ENCODE measurements around the gene MAPK12. TPM values are rescaled to one million over a fixed set of nuclear protein-coding genes. Genes with fewer than 3 reads are reported as not detected.

Gene MAPK12
- total RNA-seq, 4 donors from 2014 or later: 10.1 to 18.4 (median 14.0) TPM

- Histone ChIP-seq H3K27ac (peak overlapping the region in 3 of 4 donors; percentile 65 to 94 (median 90)), H3K4me3 (peak overlapping the region in 1 of 2 donors; percentile 49), H3K36me3 (no peaks in the 10 kb centered on the region), H3K27me3 (no peaks in the 10 kb centered on the region), H3K4me1 (peaks cover 0 to 100% (median 76%) of the 10 kb centered on the region in 3 donors), H3K9me3 (no peaks in the 10 kb centered on the region)
- no peak for ATAC-seq
- no CpG with 5 or more reads among the region's 93 CpGs for WGBS, 2 donors (ENCODE audit: low coverage in 1 of 2)
- TF ChIP-seq, protein P1, sequence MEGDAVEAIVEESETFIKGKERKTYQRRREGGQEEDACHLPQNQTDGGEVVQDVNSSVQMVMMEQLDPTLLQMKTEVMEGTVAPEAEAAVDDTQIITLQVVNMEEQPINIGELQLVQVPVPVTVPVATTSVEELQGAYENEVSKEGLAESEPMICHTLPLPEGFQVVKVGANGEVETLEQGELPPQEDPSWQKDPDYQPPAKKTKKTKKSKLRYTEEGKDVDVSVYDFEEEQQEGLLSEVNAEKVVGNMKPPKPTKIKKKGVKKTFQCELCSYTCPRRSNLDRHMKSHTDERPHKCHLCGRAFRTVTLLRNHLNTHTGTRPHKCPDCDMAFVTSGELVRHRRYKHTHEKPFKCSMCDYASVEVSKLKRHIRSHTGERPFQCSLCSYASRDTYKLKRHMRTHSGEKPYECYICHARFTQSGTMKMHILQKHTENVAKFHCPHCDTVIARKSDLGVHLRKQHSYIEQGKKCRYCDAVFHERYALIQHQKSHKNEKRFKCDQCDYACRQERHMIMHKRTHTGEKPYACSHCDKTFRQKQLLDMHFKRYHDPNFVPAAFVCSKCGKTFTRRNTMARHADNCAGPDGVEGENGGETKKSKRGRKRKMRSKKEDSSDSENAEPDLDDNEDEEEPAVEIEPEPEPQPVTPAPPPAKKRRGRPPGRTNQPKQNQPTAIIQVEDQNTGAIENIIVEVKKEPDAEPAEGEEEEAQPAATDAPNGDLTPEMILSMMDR (IDR thresholded peaks at IDR 0.05): no peak
- no peak for TF ChIP-seq EP300 (IDR thresholded peaks at IDR 0.05)
- TF ChIP-seq POLR2AphosphoS5 (IDR thresholded peaks at IDR 0.05): no peak
- no peak for TF ChIP-seq POLR2A (IDR thresholded peaks at IDR 0.05)
These were observed 38.5 kb upstream of the MAPK12 start for GRCh38 chr22:50299785-50300619.

- 52 to 100% methylated on average over 1 to 17 of the region's 59 CpGs for WGBS, 2 donors (ENCODE audit: low coverage in 1 of 2)
These were observed 37.7 kb upstream of the MAPK12 start for GRCh38 chr22:50298937-50299784.

GRCh38 chr22:50298266-50298637 lies 36.8 kb upstream of the MAPK12 start:
- Histone ChIP-seq H3K4me3 (no peak overlapping the region), H3K9me3 (no peaks in the 10 kb centered on the region), H3K27ac (peak overlapping the region in 3 of 4 donors; percentile 39 to 90 (median 65)), H3K27me3 (no peaks in the 10 kb centered on the region), H3K36me3 (no peaks in the 10 kb centered on the region), H3K4me1 (peaks cover 0 to 100% (median 72%) of the 10 kb centered on the region in 3 donors)
- ATAC-seq: no peak
- TF ChIP-seq POLR2A (IDR thresholded peaks at IDR 0.05) (no peak), EP300 (IDR thresholded peaks at IDR 0.05) (no peak), POLR2AphosphoS5 (IDR thresholded peaks at IDR 0.05) (no peak)
- TF ChIP-seq, protein P1 (IDR thresholded peaks at IDR 0.05): no peak
- no CpG with 5 or more reads among the region's 4 CpGs for WGBS, 2 donors (ENCODE audit: low coverage in 1 of 2)

More at GRCh38 chr22:50298937-50299784, 37.7 kb upstream of the MAPK12 start:
- no peak for ATAC-seq
- Histone ChIP-seq H3K4me1 (peaks cover 0 to 100% (median 72%) of the 10 kb centered on the region in 3 donors), H3K27ac (peak overlapping the region in 3 of 4 donors; percentile 65 to 94 (median 90)), H3K36me3 (no peaks in the 10 kb centered on the region), H3K27me3 (no peaks in the 10 kb centered on the region), H3K9me3 (no peaks in the 10 kb centered on the region), H3K4me3 (peak overlapping the region in 1 of 2 donors; percentile 49)
- TF ChIP-seq POLR2AphosphoS5 (IDR thresholded peaks at IDR 0.05) (no peak), POLR2A (IDR thresholded peaks at IDR 0.05) (no peak), EP300 (IDR thresholded peaks at IDR 0.05) (no peak)
- TF ChIP-seq, protein P1 (IDR thresholded peaks at IDR 0.05): no peak

DNA sequence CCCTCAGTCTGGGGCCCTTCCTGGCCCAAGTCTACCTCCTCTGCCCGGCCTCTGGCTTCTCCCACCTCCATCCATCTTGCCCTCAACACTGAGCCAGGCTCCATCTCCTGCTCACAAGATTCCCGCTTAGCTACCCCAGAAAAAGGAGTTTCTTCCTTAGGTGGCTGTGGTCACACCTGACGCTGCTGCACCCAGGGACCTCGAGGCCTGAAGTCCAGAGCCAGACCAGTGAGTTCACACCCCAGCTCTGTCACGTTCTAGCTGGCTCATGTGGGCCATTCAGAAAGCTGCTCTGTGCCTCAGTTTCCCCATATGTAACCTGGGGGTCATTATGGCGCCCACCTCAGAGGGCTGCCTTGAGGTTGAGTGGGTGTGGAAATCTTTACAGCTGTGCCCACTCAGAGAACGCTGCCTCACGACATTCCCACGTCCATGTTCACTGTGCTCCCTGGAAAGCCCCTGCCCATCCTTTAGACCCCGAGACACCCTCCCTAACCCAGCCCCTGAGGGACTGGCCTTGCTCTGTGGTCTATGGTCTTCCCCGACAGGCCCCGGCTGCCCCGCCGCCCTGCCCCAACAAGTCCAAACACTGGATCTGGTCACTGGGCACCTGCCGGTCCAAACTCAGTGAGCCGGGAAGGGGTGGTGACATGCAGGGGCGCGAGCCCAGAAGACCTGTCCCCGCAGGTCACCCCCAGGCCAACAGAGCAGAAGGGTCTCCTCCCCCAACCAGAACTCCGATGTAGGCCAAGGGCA lies 36.2 kb upstream of the MAPK12 start:
- H3K4me1 ChIP-seq: peaks cover 0 to 100% (median 72%) of the 10 kb centered on the region in 3 donors
- H3K4me3 ChIP-seq: no peak overlapping the region
- TF ChIP-seq POLR2A (IDR thresholded peaks at IDR 0.05) (no peak), POLR2AphosphoS5 (IDR thresholded peaks at IDR 0.05) (no peak)
- TF ChIP-seq, protein P1 (IDR thresholded peaks at IDR 0.05): no peak
- peak overlapping the region in 3 of 4 donors; percentile 39 to 90 (median 65) for H3K27ac ChIP-seq
- 85% methylated on average over 9 of the region's 20 CpGs; no CpG with 5 or more reads in 1 of the 2 donors for WGBS, 2 donors (ENCODE audit: low coverage in 1 of 2)
- no peaks in the 10 kb centered on the region for H3K27me3 ChIP-seq
- no peak for ATAC-seq
- no peaks in the 10 kb centered on the region for H3K9me3 ChIP-seq
- no peaks in the 10 kb centered on the region for H3K36me3 ChIP-seq
